NCI-H1930 (cell line): ENCODE measurements around the gene PIN1.

ENCODE experiments used
- DNase-seq, 2 experiments: peaks; one replicate each; lab custom pipeline; 2025; lab: John Stamatoyannopoulos, UW

Gene PIN1

DNA sequence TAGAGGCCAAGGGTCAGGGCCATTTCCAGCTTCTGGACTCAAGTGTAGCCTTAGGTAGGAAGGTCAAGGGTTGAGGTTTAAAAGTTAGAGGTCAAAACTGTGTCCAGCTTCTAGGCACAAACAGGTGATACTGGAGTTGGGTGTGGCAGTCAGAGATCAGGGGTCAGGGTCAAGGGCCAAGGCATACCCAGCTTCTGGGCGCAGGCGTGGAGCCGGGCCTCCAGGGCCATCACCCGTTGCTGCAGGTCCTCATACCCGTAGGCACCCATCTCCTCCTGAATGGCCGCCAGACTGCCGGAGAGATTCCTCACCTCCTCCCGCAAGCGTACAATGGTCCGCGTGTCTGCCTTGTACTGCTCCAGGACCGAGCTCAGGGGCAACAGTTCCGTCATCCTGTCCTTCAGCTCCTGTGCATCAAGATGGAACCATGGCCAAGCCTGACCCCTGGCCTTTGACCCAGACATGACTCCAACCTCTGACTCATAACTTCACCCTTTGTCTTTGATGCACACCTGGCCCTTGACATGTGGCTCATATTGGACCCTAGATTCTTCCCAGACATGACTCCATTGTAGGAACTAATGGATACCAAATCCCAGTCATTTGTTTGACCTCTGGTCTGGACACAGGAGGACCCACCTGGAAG, 22.1 kb downstream of the PIN1 start:
- no peak for DNase-seq

DNA sequence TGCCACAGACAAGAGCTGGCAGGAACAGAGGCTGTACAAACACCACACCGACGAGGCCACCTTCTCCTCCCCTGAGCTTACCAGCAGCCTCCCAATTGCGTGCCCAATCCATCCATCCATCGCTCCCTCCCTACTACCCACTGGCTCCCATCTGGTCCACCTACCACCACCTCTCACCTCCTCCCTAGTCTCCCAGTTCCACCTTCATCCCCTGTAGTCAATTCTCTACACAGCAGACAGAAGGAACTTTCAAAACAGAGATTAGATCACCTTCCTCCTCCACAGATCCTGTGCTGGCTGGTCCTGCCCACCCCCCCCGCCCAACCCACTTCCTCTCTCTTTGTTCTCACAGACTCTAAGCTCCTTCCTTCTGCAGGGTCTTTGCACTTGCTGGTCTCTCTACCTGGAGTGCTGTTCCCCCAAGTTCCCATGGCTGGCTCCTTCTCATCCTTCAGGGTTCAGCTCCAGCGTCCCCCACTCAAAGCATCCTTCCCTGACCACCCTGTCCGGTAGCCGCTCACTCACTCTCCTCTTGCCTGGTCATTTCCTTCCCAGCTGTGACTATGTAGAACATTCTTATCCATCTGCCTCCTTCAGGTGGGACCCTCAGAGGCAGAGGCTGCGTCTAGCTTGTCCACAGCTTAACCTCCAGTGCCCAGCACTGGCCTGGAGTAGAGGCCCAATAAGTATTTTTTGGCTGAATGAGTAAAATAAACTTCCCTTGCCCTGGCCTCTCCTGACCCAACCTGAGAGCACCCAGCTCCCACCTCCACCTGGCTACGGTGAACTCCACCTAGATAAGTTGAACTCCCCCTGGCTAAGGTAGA, 23.0 kb downstream of the PIN1 start:
- DNase-seq = no peak

DNA sequence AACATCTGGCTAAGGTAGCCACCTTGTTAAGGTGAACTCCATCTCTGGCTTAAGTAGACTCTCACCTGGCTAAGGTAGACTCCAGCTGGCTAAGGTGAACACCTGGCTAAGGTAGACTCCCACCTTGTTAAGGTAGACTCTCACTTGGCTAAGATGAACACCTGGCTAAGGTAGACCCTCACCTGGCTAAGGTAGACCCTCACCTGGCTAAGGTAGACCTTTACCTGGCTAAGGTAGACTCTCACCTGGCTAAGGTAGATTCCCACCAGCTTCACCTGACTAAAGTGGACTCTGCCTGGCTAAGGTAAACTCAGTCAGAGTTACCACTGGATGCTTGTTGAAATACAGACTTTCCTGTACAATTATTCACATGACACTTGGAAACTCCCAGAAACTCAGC, 23.6 kb downstream of the PIN1 start:
- no peak for DNase-seq

DNA sequence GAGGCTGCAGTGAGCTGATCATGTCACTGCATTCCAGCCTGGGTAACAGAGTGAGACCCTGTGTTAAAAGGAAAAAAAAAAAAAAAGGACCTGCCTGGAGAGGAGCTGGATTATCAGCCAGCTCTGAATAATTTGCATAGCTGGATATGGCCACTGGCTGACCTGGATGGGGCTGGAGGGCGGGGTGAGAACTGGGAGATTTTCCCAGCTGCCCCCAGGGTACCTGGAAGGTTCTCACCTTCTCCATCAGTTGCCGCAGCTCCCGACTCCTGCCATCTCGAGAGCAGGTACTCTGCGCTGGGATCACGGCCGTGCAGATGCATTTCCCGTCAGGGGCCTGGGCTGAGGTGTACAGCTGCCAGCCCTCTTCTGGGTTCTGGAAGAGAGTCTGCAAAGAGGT, 25.3 kb downstream of the PIN1 start:
- DNase-seq = no peak

DNA sequence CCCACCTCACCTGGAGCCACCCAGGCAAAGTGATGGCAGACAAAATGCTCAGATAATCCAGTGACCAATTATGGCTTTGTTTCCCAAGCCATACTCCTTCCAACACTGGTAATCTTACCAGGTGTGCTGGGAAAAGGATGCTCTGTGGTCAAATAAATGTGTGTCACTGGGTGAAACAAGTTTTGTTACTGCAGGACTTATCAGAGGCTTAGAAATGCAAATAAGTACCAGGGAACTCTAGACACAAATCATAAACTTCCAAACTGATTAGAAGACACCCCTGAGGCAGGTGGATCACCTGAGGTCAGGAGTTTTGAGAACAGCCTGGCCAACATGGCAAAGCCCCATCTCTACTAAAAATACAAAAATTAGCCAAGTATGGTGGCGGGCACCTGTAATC, 26.4 kb downstream of the PIN1 start:
- no peak for DNase-seq

DNA sequence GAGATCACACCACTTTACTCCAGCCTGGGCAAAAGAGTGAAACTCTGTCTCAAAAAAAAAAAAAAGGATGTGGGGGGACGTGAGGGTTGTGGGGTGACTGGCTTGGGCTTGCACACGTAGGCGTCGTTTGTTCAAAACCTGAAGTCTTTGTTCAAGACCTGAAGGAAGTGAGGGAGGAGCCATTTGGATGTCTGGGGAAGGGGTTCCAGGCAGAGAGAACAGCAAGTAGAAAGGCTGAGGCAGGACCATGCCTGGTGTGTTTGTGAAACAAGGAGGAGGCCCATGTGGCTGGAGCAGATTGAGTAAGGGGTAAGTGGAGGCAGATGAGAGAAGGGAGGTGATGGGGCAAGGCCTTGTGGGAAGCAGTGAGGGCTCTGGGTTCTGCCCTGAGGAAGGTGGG, 27.8 kb downstream of the PIN1 start:
- DNase-seq = no peak

DNA sequence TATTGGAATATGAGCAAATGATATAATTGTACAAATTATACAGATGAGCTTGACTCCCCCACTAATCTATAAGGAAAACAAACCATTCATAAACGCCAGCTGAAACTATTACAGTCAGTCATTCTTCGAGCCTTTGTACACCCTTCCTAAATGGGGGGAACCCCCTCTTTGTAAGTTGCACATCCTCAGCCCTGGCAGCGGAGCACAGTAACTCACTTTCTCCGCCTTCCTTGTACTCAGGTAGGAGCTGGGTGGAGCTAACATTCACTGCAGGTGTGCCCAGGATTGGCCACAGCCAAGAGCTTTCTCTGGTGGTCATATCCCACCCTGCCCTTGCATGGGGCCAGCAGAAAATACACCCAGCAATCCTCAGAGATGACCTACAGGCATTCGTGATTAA, 28.6 kb downstream of the PIN1 start:
- DNase-seq = no peak

DNA sequence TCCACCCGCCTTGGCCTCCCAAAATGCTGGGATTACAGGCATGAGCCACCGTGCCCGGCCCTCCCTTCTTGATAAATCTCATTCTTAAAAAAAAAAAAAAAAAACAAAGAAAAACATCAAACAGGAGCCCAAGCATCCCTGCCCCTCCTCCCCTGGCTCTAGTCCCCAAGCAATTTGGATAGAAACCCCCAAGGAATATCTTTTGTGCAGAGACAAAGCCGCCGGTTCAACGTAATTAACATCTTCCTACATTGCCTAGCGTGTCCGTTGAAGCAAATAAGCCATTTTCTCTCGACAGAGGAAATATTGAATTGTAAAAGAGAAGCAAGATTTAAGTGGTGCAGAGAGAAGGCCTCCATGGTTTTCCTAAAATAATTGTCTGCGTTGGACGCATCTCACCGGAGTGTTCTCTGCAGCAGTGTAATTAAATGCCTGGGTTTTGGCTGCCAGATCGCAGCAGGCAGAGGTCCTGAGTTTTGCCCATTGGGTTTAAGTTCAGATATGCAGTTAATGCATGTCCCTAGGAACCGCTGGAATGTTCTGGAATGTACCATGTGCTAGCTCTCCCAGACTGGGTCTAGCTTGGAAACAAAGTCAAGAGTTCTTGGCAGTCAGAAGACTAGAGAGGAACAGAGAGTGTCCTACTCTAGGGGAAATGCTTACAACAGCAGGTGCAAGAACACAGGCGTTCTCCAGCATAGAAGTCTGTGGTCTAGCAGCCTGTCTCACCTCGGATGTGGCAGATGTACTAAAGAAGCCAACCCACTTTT, 30.8 kb downstream of the PIN1 start:
- no peak for DNase-seq

DNA sequence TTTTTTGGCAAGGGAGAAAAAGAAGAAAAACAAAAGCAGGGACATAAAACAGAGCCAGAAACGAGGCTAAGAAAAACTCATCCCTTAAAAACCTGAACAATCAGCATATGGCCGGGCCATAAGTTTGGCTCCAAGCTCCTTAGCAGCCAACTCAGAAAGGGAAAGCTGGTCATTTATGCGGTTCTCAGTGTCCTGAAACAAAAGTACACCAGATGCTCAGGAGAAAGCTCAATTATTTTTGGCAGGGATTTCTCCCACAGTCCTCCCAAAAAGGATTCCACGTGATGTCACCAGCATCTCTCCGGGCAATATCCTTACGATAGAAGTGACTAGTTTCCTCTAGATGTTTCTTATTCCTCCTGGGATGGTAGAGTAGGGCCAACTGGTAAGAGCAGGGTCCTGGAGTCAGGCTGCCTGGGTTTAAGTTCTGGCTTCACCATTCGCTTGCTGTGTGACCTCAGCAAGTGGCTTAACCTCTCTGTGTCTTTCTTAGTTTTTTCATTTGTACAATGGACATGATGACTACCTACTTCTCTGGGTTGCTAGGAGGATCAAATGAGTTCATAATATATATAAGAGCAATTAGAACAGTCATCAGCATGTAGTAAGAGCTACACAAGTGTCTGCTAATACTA, 34.0 kb downstream of the PIN1 start:
- no peak for DNase-seq

DNA sequence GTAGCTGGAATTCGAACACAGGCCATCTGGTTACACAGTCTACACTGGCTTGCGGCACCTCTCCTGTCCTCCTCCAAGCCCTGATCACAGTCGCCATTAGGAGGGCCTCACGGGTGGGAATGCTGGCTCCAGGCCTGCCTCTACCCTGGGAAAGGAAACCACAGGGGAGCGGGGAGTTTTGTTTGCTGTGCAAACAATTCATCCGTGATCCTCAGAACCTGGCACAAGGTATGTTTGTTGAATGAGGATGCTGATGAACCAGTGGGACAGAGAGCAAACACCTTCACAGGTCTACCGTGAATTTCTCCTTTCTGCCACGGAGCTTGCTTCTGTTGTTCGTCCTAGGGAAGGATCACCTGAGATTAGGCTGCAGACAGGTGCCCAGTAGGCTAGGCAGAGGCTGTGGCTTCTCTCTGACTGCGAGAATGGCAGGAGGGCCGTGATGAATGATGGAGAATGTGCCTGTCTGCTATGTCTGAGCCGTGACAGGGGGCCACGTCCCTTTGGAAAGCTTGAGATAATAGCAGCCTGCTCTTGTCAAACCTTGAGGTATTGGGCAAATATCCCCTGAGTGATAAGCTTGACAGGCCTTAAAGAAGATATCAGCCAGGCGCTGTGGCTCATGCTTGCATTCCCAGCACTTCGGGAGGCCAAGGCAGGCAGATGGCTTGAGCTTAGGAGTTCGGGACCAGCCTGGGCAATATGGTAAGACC, 36.7 kb downstream of the PIN1 start:
- DNase-seq = no peak

DNA sequence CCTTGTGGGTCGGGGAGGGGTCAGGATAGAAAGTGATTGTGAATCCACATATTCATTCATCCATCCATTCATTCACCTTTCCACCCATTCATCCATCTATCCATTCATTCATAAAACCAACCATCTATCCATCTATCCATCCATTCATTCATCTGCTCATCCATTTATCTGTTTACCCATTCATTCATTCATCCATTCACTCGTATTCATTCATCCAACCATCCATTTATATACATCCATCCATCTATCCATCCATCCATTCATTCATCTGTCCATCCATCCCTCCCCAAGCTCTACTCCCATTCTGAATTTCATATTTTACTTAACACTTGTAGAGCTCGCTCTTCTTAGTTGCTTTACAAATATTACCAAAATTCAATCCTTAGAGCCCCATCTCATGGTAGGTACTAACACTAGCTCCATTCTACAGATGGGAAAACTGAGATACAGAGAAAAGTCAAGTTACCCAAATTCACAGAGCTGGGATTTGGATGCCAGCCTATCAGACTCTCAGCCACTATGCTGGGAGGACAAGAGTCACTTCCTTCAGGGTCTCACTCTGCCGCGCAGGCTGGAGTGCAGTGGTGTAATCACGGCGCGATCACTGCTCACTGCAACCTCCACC, 37.6 kb downstream of the PIN1 start:
- no peak for DNase-seq

DNA sequence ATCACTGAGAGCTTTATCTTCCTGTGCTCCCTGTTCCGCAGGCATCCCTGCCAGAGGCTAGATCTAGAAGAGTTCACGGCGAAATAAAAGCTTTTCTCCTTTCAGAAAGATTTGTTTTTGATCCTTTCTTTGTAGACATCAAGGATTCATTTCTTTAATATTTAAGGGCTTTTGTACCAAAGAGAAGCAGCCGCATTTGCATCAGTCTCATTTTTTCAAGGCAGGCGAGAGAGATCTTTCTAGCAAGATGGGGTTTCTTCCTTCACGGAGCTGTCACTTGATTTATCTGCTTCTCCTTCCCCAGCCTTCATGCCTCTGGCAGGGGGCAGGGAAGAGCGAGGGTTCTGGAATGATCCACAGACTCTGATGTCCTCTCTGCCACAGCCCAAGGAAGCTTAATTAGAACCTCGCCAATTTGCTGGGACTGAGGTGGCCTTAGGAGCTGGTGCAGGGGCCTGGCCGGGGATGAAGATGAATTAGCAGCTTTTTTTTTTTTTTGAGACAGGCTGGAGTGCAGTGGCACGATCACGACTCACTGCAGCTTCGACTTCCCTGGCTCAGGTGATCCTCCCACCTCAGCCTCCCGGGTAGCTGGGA, 40.0 kb downstream of the PIN1 start:
- no peak for DNase-seq

DNA sequence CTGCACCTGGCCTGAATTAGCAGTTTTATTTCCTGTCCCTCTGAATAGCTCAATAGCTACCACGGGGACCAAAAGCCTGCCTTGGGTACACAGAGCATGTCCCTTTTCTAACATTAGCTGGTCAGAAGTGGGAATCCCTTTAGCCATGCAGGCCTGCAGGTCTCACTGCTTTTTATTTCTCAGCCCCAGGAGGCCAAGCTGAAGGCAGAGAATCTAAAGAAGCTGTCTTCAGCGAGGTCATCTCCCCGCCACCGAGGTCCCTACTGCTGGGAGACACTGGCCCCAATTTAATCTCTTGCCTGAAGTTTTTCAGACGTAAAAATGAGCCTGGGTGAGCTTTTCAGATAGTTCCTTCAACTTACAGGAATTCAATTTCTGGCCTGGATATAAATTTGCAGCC, 40.7 kb downstream of the PIN1 start:
- DNase-seq = no peak

DNA sequence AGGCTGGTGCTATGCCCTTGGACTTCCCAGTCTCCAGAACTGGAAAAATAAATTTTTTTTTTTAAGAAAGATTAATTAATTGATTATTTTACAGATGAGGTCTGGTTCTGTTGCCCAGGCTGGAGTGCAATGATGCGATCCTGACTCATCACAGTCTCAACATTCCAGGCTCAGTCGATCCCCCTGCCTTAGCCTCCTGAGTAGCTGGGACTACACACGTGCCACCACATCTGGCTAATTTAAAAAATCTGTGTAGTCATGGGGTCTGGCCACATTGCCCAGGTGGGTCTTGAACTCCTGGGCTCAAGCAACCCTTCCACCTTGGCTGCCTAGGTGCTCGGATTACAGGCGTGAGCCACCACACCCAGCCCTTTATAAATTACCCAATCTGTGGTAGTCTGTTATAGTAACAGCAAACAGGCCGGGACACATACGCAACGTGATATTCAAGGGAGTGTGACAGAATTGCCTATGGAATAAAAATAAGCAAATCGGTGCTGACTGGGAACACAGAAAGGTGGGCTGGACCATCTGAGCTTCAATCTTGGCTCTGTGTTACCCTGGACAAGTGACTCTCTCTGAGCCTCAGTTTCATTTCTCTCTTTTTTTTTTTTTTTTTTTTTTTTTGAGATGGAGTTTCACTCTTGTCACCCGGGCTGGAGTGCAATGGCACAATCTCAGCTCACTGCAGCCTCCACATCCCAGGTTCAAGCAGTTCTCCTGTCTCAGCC, 42.8 kb downstream of the PIN1 start:
- no peak for DNase-seq

DNA sequence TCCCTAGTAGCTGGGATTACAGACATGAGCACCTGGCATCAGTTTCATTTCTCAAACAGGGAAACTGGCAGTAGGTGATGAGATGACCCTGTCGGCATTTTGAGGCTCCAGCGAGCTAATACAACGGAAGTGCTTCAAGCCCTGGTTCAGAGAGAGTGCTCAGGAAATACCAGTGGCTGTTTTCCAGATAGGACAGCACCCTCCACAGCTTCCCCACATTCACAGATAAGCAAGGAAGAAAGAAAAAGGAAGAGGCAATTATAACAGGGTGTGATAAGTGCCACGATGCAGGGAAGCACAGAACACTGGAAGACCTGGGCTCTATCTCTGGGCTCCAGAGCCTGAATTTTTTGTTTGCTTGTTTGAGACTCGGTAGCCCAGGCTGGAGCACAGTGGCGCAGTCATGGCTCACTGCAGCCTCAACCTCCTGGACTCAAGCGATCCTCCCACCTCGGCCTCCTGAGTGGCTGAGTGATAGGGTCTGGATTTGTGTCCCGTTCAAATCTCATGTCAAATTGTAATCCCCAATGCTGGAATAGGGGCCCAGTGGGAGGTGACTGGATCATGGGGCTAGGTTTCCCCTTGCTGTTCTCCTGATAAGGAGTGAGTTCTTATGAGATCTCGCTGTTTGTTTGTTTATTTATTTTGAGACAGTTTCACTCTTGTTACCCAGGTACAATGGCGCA, 43.5 kb downstream of the PIN1 start:
- DNase-seq = no peak

DNA sequence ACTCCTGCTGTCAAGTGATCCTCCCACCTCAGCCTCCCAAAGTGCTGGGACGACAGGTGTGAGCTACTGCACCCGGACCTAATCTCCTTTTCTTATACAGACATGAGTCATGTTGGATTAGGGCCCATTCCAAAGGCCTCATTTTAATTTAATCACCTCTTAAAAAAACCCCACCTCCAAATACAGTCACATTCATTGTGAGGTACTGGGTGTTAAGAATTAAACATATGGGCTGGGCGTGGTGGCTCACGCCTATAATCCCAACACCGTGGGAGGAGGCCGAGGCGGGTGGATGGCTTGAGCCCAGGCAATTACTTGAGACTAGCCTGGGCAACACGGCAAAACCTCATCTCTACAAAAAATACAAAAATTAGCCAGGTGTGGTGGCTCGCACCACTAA, 46.6 kb downstream of the PIN1 start:
- DNase-seq = no peak

DNA sequence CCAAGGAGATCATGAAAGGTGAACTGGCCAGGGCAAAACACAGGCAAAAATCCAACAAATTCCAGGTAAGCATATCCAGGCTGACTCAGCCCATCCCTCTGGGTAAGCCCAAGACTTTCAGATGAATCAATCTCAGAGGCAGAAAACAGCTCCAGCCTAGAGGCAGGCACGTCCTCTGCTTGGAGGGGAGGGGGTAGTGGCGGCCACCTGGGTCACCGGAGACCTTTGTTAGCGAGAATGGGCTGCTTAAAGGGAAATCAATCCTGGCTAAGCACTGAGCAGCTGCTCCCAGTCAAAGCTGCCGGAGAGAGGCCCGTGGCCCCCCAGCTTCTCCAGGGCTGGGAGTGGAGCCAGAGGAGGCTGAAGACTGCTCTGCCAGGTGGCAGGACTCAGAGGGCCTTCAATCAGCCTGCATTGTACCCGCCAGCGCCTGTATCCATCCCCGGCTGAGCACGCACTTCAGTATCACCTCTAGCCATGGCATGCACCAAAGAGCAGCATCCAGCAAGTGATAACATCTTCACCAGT, 48.2 kb downstream of the PIN1 start:
- DNase-seq = no peak

DNA sequence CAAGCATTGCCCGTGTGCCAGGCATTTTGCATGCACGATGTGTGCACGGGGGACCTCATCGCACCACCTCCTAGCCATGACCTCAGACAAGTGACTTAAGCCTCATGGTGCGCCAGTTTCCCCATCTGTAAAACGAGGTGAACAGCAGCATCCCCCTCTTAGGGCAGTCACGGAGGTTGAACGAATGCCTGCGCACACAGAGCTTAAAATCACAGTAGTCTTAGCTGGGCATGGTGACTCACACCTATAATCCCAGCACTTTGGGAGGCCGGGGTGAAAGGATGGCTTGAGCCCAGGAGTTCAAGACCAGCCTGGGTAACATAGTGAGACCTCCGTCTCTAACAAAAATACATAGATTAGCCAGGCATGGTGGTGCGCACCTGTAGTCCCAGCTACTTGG, 48.6 kb downstream of the PIN1 start:
- DNase-seq = no peak

DNA sequence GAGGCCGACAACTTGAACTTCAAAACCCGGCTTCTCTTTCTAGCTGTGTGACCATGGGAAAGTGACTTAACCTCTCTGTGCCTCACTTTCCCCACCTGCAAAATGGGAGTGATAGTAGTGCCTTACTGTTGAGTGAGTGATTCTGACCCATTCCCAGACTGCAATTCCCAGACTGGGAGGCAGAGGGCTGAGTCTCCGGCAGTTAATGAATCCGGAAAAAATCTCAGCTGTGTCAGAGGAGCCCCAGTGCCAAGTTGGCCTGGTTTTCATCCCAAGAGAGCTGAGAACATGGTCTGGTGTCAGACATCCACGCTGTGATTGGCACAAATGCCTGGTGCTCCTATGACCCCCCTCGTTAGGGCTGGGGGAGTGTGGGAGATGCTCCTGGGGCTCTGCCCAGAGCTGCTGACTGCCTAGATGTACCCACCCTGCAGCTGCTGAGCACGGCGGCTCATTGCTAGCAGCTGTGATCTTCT, 50.0 kb downstream of the PIN1 start:
- DNase-seq = no peak
